Raji (cell line): ENCODE measurements around the gene EBF3.

ENCODE experiments used
- POLR2A ChIP-seq: IDR thresholded peaks from 2 replicates; pipeline ENCODE4 v1.6.1; 2011; ENCODE audit warnings: low read depth, low read length, control low read depth; ENCODE audit not compliant: insufficient read depth

The EBF3 gene

GRCh38 chr10:129877773-129878371 is 86.2 kb downstream of the EBF3 start:
- TF ChIP-seq POLR2A = no peak

GRCh38 chr10:129876838-129877237 is 87.2 kb downstream of the EBF3 start:
- TF ChIP-seq POLR2A = no peak

- no peak for TF ChIP-seq POLR2A
These were observed 87.9 kb downstream of the EBF3 start for GRCh38 chr10:129875993-129876726.

- TF ChIP-seq POLR2A = no peak
These were observed 90.7 kb downstream of the EBF3 start for GRCh38 chr10:129873351-129873750.

- no peak for TF ChIP-seq POLR2A
These were observed 92.1 kb downstream of the EBF3 start for GRCh38 chr10:129871966-129872365.

GRCh38 chr10:129870961-129871621 is 93.0 kb downstream of the EBF3 start:
- TF ChIP-seq POLR2A = no peak

- TF ChIP-seq POLR2A = no peak
These were observed 93.7 kb downstream of the EBF3 start for GRCh38 chr10:129870474-129870757.

- no peak for TF ChIP-seq POLR2A
These were observed 94.2 kb downstream of the EBF3 start for GRCh38 chr10:129869596-129870473.

GRCh38 chr10:129868449-129869035 is 95.5 kb downstream of the EBF3 start:
- TF ChIP-seq POLR2A = no peak

GRCh38 chr10:129867631-129868179 is 96.4 kb downstream of the EBF3 start:
- TF ChIP-seq POLR2A = no peak

- TF ChIP-seq POLR2A = no peak
These were observed 97.2 kb downstream of the EBF3 start for GRCh38 chr10:129866894-129867293.

- TF ChIP-seq POLR2A = no peak
These were observed 98.1 kb downstream of the EBF3 start for GRCh38 chr10:129865960-129866359.

- no peak for TF ChIP-seq POLR2A
These were observed 98.7 kb downstream of the EBF3 start for GRCh38 chr10:129865413-129865812.

- TF ChIP-seq POLR2A = no peak
These were observed 99.4 kb downstream of the EBF3 start for GRCh38 chr10:129864601-129865126.

GRCh38 chr10:129864082-129864481 is 100.0 kb downstream of the EBF3 start:
- no peak for TF ChIP-seq POLR2A

GRCh38 chr10:129863201-129863663 is 100.8 kb downstream of the EBF3 start:
- no peak for TF ChIP-seq POLR2A
